ENCODE measurements around the gene GLE1.
"Not testable (repeated sequence)": the region's sequence is repeated elsewhere in the genome, so short reads cannot be mapped to it uniquely, and the experiment has no call there.

Gene GLE1

DNA sequence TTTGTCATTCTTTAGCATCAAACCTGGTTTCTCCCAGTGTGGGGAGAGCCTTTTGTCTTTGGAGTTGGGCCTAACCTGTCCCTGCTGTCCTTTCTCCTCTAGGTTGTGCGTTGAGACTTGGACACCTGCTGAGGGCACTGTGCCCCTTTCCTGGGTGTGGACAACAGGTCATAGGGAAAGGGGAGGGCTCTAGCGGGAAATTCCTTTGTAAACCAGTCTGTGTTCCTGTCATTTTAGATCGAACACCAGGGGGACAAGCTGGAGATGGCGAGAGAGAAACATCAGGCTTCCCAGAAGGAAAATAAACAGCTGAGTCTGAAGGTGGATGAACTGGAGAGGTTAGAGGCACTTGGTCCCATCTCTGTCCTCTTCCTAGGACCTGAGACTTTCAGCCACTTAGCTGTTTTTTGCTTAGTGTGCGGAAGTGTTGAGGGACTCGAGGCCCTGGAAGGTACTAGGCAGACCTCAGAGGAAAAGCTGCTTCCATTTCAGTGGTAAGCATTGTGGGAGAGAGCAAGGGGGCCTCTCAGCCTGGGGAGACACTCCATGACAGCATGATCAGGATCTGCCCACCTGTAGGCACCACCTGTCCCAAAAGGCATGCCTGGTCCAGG lies 8.6 kb upstream of the GLE1 start:
- no peak for DNase-seq (ENCODE audit: low read depth in 4 of 4, low spot score in 1 of 4)

- DNase-seq (ENCODE audit: low read depth in 4 of 4, low spot score in 1 of 4): no peak
These were observed 6.5 kb upstream of the GLE1 start for GRCh38 chr9:128497824-128498610.

- no peak for DNase-seq (ENCODE audit: low read depth in 4 of 4, low spot score in 1 of 4)
These were observed 5.6 kb upstream of the GLE1 start for GRCh38 chr9:128498911-128499310.

GRCh38 chr9:128499920-128500319 lies 4.6 kb upstream of the GLE1 start:
- DNase-seq (ENCODE audit: low read depth in 4 of 4, low spot score in 1 of 4): no peak

- DNase-seq (ENCODE audit: low read depth in 4 of 4, low spot score in 1 of 4): not testable (repeated sequence)
These were observed 1.1 kb upstream of the GLE1 start for GRCh38 chr9:128503415-128503825.

GRCh38 chr9:128503870-128504269 lies 649 bp upstream of the GLE1 start:
- no peak for DNase-seq (ENCODE audit: low read depth in 4 of 4, low spot score in 1 of 4)

DNA sequence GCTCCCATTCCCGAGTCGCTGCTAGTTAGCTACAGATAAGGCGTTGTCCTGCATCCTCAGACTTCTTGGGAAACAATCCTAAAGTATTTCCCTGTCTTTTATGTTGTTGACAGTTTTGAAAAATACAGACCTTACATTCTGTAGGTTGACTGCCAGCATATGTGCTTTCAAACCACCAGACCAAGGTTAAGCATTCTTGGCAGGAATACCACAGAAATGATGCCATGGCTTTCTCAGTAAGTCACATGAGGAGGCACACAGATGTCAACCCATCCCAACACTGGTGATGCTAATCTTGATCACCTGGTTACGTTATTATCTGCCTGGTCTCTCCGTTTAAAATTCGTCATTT lies 871 bp downstream of the GLE1 start:
- DNase-seq (ENCODE audit: low read depth in 4 of 4, low spot score in 1 of 4): no peak

DNA sequence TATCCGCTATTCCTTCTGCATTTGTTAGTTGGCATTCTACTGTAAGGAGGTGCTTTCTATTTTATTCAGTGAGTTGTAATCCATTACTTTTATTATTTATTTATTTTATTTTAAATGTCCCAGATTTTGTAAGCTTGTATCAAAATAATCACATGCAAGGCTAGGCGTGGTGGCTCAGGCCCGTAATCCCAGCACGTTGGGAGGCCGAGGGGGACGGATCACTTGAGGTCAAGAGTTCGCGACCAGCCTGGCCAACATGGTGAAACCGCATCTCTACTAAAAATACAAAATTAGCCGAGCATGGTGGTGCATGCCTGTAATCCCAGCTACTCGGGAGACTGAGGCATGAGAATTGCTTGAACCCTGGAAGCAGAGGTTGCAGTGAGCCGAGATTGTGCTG lies 1.4 kb downstream of the GLE1 start:
- DNase-seq (ENCODE audit: low read depth in 4 of 4, low spot score in 1 of 4): not testable (repeated sequence)

DNA sequence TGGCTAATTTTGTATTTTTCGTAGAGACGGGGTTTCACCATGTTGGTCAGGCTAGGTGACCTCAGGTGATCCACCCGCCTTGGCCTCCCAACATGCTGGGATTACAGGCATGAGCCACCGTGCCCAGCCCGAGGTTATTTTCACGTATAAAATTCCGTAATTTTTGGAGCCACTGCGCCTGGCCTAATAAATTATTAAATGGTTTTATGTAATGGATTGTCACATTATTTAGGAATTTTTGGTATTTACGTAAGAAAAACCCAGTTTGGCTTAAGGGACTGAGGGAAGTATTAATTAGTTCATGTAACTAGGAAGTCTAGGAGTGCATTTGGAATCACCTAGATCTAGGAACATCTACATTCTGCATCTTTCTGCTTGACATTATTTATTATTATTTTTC lies 8.3 kb downstream of the GLE1 start:
- no peak for DNase-seq (ENCODE audit: low read depth in 4 of 4, low spot score in 1 of 4)

GRCh38 chr9:128521956-128522355 lies 17.4 kb downstream of the GLE1 start:
- DNase-seq (ENCODE audit: low read depth in 4 of 4, low spot score in 1 of 4): no peak

GRCh38 chr9:128523199-128523925 lies 18.8 kb downstream of the GLE1 start:
- no peak for DNase-seq (ENCODE audit: low read depth in 4 of 4, low spot score in 1 of 4)

- DNase-seq (ENCODE audit: low read depth in 4 of 4, low spot score in 1 of 4): no peak
These were observed 22.2 kb downstream of the GLE1 start for GRCh38 chr9:128526720-128527119.

DNA sequence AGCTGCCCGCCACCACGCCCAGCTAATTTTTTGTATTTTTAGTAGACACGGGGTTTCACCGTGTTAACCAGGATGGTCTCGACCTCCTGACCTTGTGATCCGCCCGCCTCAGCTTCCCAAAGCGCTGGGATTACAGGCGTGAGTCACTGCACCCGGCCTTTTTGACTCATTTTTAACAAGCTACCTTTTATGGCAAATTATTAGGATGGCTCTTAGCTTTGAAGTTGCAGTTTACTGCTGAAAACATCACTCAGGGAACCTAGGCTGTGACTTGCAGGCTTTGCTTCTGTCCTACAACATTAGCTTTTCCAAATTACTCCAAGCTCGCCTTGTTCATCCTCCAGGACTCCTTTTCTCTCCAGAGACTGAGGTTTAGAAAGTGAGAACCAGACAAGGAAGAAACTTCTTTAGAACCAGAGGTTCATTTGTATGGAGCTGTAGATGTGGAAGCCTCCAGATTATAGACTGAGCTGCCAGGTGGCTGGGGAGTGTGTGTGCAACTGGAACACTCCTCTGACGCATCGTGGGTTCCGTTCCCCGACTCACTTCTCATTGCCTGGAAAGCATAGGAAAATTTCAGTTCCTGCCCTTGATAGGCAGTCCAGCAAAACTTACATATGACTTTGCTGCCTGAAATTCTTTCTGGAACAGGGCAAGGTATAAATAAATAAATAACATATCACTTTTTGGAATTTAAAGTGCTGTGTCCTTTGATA lies 24.1 kb downstream of the GLE1 start:
- no peak for DNase-seq (ENCODE audit: low read depth in 4 of 4, low spot score in 1 of 4)

DNA sequence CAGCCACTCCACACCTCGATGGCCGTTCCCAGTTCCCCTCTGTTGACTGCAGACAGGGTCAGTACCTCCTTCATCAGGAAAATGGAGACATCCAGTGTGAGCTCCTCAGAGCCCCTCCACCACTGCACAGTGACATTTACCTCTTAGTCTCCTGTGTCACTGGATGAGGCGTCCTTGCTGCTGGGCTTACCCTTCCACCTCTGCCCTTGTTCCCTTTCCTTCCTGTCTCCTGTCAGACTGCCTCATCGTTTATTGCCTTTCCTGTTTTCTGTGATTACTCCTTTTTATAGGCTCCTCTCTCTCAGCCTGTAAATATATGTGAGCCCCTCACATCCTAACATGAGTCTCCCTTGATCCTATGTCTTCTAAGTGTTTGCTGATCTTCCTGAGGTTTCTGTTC lies 24.7 kb downstream of the GLE1 start:
- DNase-seq (ENCODE audit: low read depth in 4 of 4, low spot score in 1 of 4): no peak

GRCh38 chr9:128532581-128532980 lies 28.1 kb downstream of the GLE1 start:
- DNase-seq (ENCODE audit: low read depth in 4 of 4, low spot score in 1 of 4): no peak

DNA sequence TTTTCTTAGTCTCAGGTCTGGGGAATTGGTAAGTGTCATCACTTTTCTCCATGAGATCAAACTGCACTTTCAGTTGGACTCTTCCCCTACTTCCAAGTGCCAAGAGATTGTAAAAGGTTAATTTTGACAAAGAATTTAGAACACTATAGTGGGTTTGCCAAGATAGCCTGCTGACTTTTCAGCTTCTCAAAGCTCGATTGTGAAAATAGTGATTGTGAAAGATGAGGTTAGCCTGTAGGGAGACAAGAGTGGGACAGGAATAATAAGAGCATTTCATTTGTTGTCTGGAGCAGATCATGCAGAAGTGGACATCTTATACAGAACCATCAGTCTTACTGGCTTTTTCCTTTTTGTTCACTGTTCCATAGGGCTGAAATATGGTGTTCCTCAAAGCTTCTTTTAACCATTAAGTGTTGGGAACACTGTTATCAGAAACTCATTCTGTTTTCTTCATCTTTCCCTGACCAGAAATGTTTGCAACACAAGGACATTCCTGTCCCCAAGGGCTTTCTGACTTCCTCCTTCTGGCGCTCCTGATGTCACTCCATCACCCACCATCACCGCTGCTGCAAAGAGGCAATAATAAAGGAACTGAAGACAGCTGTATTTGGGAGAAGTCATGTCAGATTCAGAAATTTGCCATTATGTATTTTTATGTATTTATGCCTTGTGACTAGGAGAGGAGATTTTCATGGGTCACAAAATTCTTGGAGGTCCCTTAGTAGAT lies 36.3 kb downstream of the GLE1 start:
- DNase-seq (ENCODE audit: low read depth in 4 of 4, low spot score in 1 of 4): no peak

GRCh38 chr9:128546504-128546903 lies 42.0 kb downstream of the GLE1 start:
- no peak for DNase-seq (ENCODE audit: low read depth in 4 of 4, low spot score in 1 of 4)

DNA sequence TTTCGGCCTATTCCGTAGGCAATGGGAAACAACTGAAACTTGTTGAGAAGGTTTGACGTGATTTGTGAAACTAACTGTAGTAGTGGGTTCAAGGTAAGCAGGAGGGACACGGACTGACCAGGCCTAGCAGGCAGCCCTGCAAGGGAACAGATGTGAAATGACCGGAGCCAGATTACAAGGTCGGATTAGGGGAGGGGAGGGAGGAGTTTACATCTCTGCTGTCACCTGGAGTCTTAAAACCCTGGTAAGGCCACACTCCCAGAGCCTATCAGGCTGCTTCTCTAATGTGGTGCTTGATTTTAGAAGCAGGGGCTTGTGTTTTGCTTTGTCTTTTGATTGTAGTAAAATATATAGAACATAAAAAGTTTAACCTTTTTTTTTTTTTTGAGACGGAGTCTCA lies 44.4 kb downstream of the GLE1 start:
- DNase-seq (ENCODE audit: low read depth in 4 of 4, low spot score in 1 of 4): no peak

DNA sequence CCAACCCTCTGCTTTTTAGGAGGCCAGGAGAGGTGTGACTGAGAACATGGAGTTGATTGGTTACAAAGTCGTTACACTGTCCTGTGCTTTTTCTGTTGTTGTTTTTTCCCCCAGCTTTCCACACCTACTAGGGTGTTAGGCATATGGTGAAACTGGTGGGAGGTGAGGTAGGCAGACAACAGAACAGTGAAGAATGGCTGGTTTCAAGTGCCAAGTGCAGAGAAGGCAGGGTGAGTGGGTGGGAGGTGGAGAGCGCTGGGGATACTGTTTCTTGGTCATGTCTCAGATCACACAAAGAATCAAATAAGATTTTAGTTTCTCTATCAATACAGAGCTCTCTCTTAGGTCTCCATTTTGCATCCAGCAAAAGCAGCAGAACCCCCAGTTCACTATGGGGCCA lies 45.7 kb downstream of the GLE1 start:
- peak; percentile 11 to 23 (median 16) for DNase-seq (ENCODE audit: low read depth in 4 of 4, low spot score in 1 of 4)

DNA sequence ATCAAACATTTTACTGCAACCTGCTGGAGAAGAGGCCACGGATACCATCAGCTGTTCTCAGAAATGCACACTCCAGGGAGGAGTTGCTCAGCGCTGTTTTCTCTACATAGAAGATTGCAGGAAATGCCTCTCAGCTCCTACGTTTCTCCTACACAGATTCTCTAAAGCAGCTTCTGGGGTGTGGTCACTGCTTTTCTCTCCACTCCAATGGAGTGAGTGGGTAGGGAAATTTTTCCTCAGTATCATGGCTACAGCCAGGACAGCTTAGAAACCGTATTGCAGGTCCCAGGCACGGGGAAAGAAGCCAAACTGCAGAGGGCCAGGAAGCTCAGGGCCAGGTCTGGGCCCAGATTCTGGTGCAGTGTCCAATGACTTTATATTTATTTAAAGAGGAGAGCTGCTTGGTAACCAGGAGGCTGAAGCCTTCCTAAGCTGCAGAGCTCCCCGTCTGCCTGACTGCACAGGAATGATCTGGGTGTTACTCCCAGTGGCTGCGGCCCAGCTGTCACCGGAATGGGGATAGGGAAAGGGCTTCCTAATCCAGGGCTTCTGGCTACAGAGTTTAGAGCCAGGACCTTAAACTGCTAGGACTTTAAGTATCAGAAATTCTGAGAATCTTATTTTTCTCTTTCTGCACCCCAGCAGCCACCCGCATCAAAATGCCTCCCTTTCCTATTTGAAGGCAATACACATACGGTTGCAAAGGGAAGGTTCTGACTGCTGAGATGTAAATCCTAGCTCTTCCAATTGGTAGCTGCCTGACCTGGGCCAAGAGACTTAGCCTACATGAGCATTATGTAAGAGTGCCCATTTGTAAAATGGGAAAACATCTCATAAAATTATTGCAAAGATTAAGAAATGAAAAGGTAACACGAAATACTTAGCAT lies 46.5 kb downstream of the GLE1 start:
- no peak for DNase-seq (ENCODE audit: low read depth in 4 of 4, low spot score in 1 of 4)
